OCI-LY7 (cell line): Measurements from ENCODE around the gene PTPRF. TPM values are rescaled to one million over a fixed set of nuclear protein-coding genes. Genes with fewer than 3 reads are reported as not detected.

ENCODE experiments used
- BruUV-seq: library from RNA; stranded (reverse); fragments of 400-500 nt; replicated peaks from 2 replicates; lab custom pipeline; 2021; lab: Mats Ljungman, UMichigan
- CTCF ChIA-PET: fragments of 300-600 bp; sonication (Branson Sonifier 250); formaldehyde crosslinking; loops from one replicate; lab custom pipeline; 2022; ENCODE audit warnings: antibody characterized with exemption; ENCODE audit not compliant: unreplicated experiment; lab: Charles Lee
- POLR2A ChIA-PET: fragments of 300-600 bp; sonication (Branson Sonifier 250); formaldehyde crosslinking; loops from one replicate; lab custom pipeline; 2022; ENCODE audit warnings: antibody characterized with exemption; lab: Charles Lee
- DNase-seq: peaks from one replicate; pipeline ENCODE4 v3.0.0-alpha.2; 2015; ENCODE audit warnings: low spot score
- H2AFZ ChIP-seq: fragments of 200-600 bp; sonication (generic), shearing (Covaris generic); 2 replicates; pipeline ENCODE4 v1.6.1; 2014; ENCODE audit warnings: mild to moderate bottlenecking, antibody characterized with exemption, low read length, moderate library complexity
- H3K27ac ChIP-seq: fragments of 200-600 bp; sonication (generic); 2 replicates; pipeline ENCODE4 v1.5.1; 2014; ENCODE audit warnings: mixed run types, low read depth, mild to moderate bottlenecking, moderate library complexity, low read length, inconsistent platforms; ENCODE audit not compliant: poor library complexity, severe bottlenecking
- H3K36me3 ChIP-seq: fragments of 200-600 bp; sonication (generic); 2 replicates; pipeline ENCODE4 v1.6.1; 2014; ENCODE audit warnings: mild to moderate bottlenecking, antibody characterized with exemption, low read length, moderate library complexity, mixed read lengths; ENCODE audit not compliant: insufficient read depth
- H3K4me1 ChIP-seq: fragments of 200-600 bp; sonication (generic); 2 replicates; pipeline ENCODE4 v1.5.1; 2014; ENCODE audit warnings: mild to moderate bottlenecking, low read length; ENCODE audit not compliant: insufficient read depth, poor library complexity, severe bottlenecking
- H3K4me2 ChIP-seq: fragments of 200-600 bp; sonication (generic); 2 replicates; pipeline ENCODE4 v1.6.1; 2014; ENCODE audit warnings: mild to moderate bottlenecking, low read length
- H3K4me3 ChIP-seq: fragments of 200-600 bp; sonication (generic); 2 replicates; pipeline ENCODE4 v1.5.1; 2014; ENCODE audit warnings: mild to moderate bottlenecking, low read depth, low read length; ENCODE audit not compliant: poor library complexity, severe bottlenecking
- H3K79me2 ChIP-seq: fragments of 200-600 bp; sonication (generic); 2 replicates; pipeline ENCODE4 v1.6.1; 2016; ENCODE audit warnings: low read depth, mild to moderate bottlenecking, low read length, moderate library complexity, mixed read lengths; ENCODE audit not compliant: insufficient read depth
- H3K9me2 ChIP-seq: fragments of 200-600 bp; sonication (generic); 2 replicates; pipeline ENCODE4 v1.6.1; 2016; ENCODE audit warnings: mild to moderate bottlenecking, low read length, mixed read lengths; ENCODE audit not compliant: insufficient read depth
- H3K9me3 ChIP-seq: fragments of 200-600 bp; sonication (generic); 2 replicates; pipeline ENCODE4 v1.6.1; 2014; ENCODE audit warnings: mild to moderate bottlenecking, mixed run types, low read length, mixed read lengths
- H4K20me1 ChIP-seq: fragments of 200-600 bp; sonication (generic); 2 replicates; pipeline ENCODE4 v1.6.1; 2014; ENCODE audit warnings: mild to moderate bottlenecking, antibody characterized with exemption, low read length, moderate library complexity, mixed read lengths; ENCODE audit not compliant: insufficient read depth
- CTCF ChIP-seq: fragments of 200-600 bp; sonication (generic); conservative IDR thresholded peaks from 2 replicates; pipeline ENCODE4 v1.5.1; 2014; ENCODE audit warnings: mild to moderate bottlenecking, antibody characterized with exemption, low read length, moderate library complexity, mixed read lengths
- EZH2phosphoT487 ChIP-seq: fragments of 200-600 bp; sonication (generic); IDR thresholded peaks from 2 replicates; pipeline ENCODE4 v1.6.1; 2018; ENCODE audit warnings: low read depth, borderline replicate concordance, mild to moderate bottlenecking, mixed run types, antibody characterized with exemption, low read length, moderate library complexity, mixed read lengths
- intact Hi-C: fragments of 100-400 bp; cut with micrococcal nuclease; formaldehyde crosslinking; loops from one replicate; pipeline ENCODE4 v1.10.0; 2022; ENCODE audit not compliant: unreplicated experiment
- total RNA-seq, 2 experiments: library from RNA; depleted of rRNA in 1 of 2; stranded (reverse); fragments of >200 nt in 1 of 2; shearing (Covaris generic) in 1 of 2; gene quantifications; 2 replicates each; pipeline ENCODE4 v1.2.3, GENCODE V29; 2014 to 2022

Gene PTPRF
- total RNA-seq, 2 experiments from 2014 or later = 0.06 to 0.48 TPM

DNA sequence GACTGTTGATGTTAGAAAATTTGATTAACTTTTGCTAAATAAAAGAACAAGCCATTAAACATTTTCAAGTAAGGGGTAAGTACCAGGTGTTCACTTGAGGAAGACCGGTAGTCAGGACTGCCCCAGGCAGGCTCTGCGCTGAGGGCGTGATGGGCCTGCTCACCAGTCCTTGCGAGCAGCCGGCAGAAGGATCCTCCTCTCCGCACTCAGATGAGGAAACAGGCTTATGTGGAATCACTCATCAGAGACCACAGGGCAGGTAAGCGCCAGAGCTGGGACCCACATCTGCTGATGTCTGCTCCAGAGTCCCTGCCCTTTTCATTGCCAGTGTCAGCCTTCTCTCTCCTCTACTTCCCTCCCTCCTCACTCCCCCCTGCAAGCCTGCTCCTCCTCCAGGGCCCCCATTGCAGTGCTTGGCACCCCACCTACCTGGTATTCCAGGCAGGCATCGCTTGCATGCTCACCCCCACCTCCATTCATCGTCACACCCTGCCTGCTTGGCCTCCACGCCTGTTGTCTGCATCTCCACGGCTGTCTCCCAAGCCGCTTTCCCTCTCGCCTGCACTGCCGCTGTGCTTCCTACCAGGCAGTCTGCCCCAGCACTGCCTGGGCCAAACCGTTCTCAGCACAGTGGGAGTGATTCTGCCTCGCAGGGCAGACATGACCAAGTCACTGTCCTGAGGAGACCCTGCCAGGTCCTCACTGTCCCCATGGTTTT, 94.5 kb downstream of the PTPRF start:
- Histone ChIP-seq H4K20me1 (no peaks in the 10 kb centered on the region), H3K4me1 (no peaks in the 10 kb centered on the region), H3K4me3 (no peak overlapping the region), H3K36me3 (no peaks in the 10 kb centered on the region), H2AFZ (no peak overlapping the region), H3K9me2 (no peaks in the 10 kb centered on the region), H3K4me2 (no peak overlapping the region), H3K9me3 (no peaks in the 10 kb centered on the region), H3K27ac (no peak overlapping the region), H3K79me2 (no peaks in the 10 kb centered on the region)
- BruUV-seq = no TSS peak
- intact Hi-C loops = no loop called here
- ChIA-PET POLR2A (no interaction called here), CTCF (no interaction called here)
- no peak for DNase-seq
- TF ChIP-seq EZH2phosphoT487 (no peak), CTCF (no peak)

- intact Hi-C loops = no loop called here
- CTCF ChIA-PET = no interaction called here
These were observed 101.5 kb downstream of the PTPRF start for GRCh38 chr1:43632135-43632670.

More at GRCh38 chr1:43632135-43632670, 101.5 kb downstream of the PTPRF start:
- no peak overlapping the region for H3K27ac ChIP-seq
- no peak overlapping the region for H3K4me3 ChIP-seq
- BruUV-seq = no TSS peak
- POLR2A ChIA-PET = no interaction called here
- no peaks in the 10 kb centered on the region for H3K9me3 ChIP-seq
- H3K4me1 ChIP-seq = no peaks in the 10 kb centered on the region
- no peak for DNase-seq
- TF ChIP-seq EZH2phosphoT487 = no peak
- no peak for TF ChIP-seq CTCF
- no peak overlapping the region for H3K4me2 ChIP-seq
- no peak overlapping the region for H2AFZ ChIP-seq
- no peaks in the 10 kb centered on the region for H3K36me3 ChIP-seq
- H3K9me2 ChIP-seq = no peaks in the 10 kb centered on the region
- H4K20me1 ChIP-seq = no peaks in the 10 kb centered on the region
- H3K79me2 ChIP-seq = no peaks in the 10 kb centered on the region
